Stimulated activated CD8-positive, alpha-beta memory T cell treated with anti-CD3 and anti-CD28 coated beads, Interleukin-15, amount 100 ng/mL, for 1 hour (primary cell): Measurements from ENCODE around the gene EMID1.

Experiments used
- DNase-seq: peaks from one replicate; pipeline ENCODE4 v3.0.0-alpha.2; 2020; ENCODE audit warnings: low read depth

Gene EMID1

GRCh38 chr22:29205594-29206371 lies at the start of gene EMID1:
Gene EMID1 (plus strand): TSS chr22:29205896. CDS start chr22:29206039, 143 bp downstream.
- DNase-seq: no peak

GRCh38 chr22:29155966-29156365 lies 49.7 kb upstream of the EMID1 start:
- no peak for DNase-seq

- no peak for DNase-seq
These were observed 49.2 kb upstream of the EMID1 start for GRCh38 chr22:29156507-29156906.

- no peak for DNase-seq
These were observed 47.7 kb upstream of the EMID1 start for GRCh38 chr22:29157759-29158535.

GRCh38 chr22:29158546-29158945 lies 47.1 kb upstream of the EMID1 start:
- no peak for DNase-seq

GRCh38 chr22:29163808-29164207 lies 41.9 kb upstream of the EMID1 start:
- DNase-seq: no peak

GRCh38 chr22:29165321-29166060 lies 40.2 kb upstream of the EMID1 start:
- no peak for DNase-seq

- DNase-seq: no peak
These were observed 39.5 kb upstream of the EMID1 start for GRCh38 chr22:29166180-29166579.

GRCh38 chr22:29167032-29167911 lies 38.4 kb upstream of the EMID1 start:
- no peak for DNase-seq

GRCh38 chr22:29171721-29172120 lies 34.0 kb upstream of the EMID1 start:
- no peak for DNase-seq

- no peak for DNase-seq
These were observed 33.5 kb upstream of the EMID1 start for GRCh38 chr22:29172216-29172615.

GRCh38 chr22:29175312-29175835 lies 30.3 kb upstream of the EMID1 start:
- no peak for DNase-seq

- DNase-seq: no peak
These were observed 21.5 kb upstream of the EMID1 start for GRCh38 chr22:29183971-29184848.

- DNase-seq: no peak
These were observed 20.7 kb upstream of the EMID1 start for GRCh38 chr22:29184849-29185490.

- no peak for DNase-seq
These were observed 19.4 kb upstream of the EMID1 start for GRCh38 chr22:29186302-29186701.

- DNase-seq: no peak
These were observed 17.9 kb upstream of the EMID1 start for GRCh38 chr22:29187831-29188230.

GRCh38 chr22:29190051-29190450 lies 15.6 kb upstream of the EMID1 start:
- DNase-seq: no peak

- no peak for DNase-seq
These were observed 14.8 kb upstream of the EMID1 start for GRCh38 chr22:29190918-29191317.

GRCh38 chr22:29193021-29193420 lies 12.7 kb upstream of the EMID1 start:
- no peak for DNase-seq

- no peak for DNase-seq
These were observed 11.5 kb upstream of the EMID1 start for GRCh38 chr22:29194184-29194583.
